TTC549 (cell line): ENCODE measurements around the gene LARP4B.

Experiments used
- FAIRE-seq: peaks from 2 replicates; lab custom pipeline; 2012; peaks lifted over from hg19 to GRCh38; lab: Jason Lieb, UNC

LARP4B gene

GRCh38 chr10:866577-866941 is 64.9 kb downstream of the LARP4B start:
- FAIRE-seq, result no peak

- FAIRE-seq, result no peak
Measured at GRCh38 chr10:865924-866576, 65.5 kb downstream of the LARP4B start.

- FAIRE-seq, result no peak
Measured at GRCh38 chr10:865257-865656, 66.2 kb downstream of the LARP4B start.

- no peak for FAIRE-seq
Measured at GRCh38 chr10:860519-860918, 71.0 kb downstream of the LARP4B start.

- FAIRE-seq, result no peak
Measured at GRCh38 chr10:856416-857157, 74.9 kb downstream of the LARP4B start.

GRCh38 chr10:855671-856070 is 75.8 kb downstream of the LARP4B start:
- FAIRE-seq, result no peak

- FAIRE-seq, result no peak
Measured at GRCh38 chr10:855079-855478, 76.4 kb downstream of the LARP4B start.

- FAIRE-seq, result no peak
Measured at GRCh38 chr10:853017-853416, 78.5 kb downstream of the LARP4B start.

- FAIRE-seq, result no peak
Measured at GRCh38 chr10:852386-852785, 79.1 kb downstream of the LARP4B start.

GRCh38 chr10:851901-852300 is 79.6 kb downstream of the LARP4B start:
- no peak for FAIRE-seq

- no peak for FAIRE-seq
Measured at GRCh38 chr10:850093-850492, 81.4 kb downstream of the LARP4B start.

- FAIRE-seq, result no peak
Measured at GRCh38 chr10:847868-848267, 83.6 kb downstream of the LARP4B start.

GRCh38 chr10:846126-846685 is 85.3 kb downstream of the LARP4B start:
- FAIRE-seq, result no peak

- no peak for FAIRE-seq
Measured at GRCh38 chr10:845526-845925, 86.0 kb downstream of the LARP4B start.

GRCh38 chr10:844552-844951 is 87.0 kb downstream of the LARP4B start:
- FAIRE-seq, result no peak

GRCh38 chr10:843703-844102 is 87.8 kb downstream of the LARP4B start:
- FAIRE-seq, result no peak

GRCh38 chr10:842795-843194 is 88.7 kb downstream of the LARP4B start:
- FAIRE-seq, result no peak

GRCh38 chr10:841535-841934 is 90.0 kb downstream of the LARP4B start:
- FAIRE-seq, result no peak

GRCh38 chr10:839550-840205 is 91.8 kb downstream of the LARP4B start:
- no peak for FAIRE-seq

- FAIRE-seq, result no peak
Measured at GRCh38 chr10:836782-837181, 94.7 kb downstream of the LARP4B start.

GRCh38 chr10:834493-834892 is 97.0 kb downstream of the LARP4B start:
- FAIRE-seq, result no peak

GRCh38 chr10:829241-829640 is 102.3 kb downstream of the LARP4B start:
- no peak for FAIRE-seq

GRCh38 chr10:828191-828590 is 103.3 kb downstream of the LARP4B start:
- FAIRE-seq, result no peak
